Fibroblast of skin of abdomen (primary cell): ENCODE results near the gene GLIS1.

Experiments
- DNase-seq: peaks from one replicate; pipeline ENCODE4 v3.0.0-alpha.2; 2013

The GLIS1 gene

DNA sequence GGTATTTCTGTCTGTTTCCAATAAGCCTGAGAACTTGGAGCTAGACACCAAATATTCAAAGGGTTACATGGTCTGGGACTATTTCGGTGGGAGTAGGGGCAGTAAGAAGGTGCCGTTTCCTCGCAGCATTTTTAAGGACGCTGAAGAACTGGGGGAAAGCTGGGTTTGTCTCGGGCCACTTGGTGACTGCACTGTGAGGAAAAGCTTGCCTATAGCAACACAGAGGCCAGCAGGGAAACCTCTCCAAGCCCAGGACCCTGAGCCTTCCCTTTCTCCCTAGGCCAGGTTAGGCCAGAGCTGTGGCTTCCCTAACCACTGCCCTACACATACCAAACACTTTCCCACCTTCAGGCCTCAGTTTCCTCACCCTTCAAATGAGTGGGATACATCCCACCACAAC lies 3.3 kb downstream of the GLIS1 start:
- DNase-seq: no peak

DNA sequence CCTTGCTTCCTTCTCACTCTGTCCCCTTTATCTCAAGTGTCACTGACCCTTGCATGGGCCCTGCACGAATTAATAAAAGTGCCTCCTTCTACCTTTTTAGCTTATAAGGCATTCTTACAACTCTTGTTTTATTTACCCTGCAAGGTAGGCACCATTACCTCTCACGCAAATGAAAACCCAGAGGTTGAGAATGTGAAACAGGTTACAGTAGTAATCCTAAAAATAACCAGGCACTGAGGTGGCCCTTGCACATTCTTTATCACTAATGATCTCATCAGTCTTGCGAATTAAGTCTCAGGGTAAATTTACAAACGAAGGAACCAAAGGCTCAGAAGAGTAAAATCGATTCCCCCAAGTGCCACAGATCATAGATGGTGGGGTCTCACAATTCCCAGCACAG lies 3.7 kb downstream of the GLIS1 start:
- no peak for DNase-seq

DNA sequence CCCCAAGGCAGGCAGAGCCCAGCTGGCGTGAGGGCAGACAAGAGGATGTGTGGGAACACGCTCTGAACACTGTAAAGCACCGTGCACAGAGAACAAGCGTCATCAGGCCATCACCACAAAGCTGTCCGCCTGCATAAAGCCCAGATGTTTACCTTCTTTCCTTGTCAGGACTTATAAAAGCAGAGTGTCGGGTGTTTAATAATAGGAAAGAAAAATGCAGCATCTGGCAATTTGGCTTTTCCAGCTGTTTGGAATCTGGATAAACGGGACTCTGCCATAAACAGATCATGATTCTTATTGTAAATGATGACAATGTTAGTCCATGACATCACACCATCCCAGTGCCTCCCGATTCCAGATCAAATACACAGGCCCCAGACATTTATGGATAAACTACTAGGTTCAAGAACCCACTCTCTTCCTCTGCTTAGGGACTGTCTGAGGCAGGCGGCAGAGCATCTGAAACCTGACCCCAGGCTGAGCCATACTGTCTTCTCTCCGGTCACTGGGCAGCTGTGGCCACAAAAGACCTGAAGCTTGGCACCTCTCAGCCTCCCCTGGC lies 4.2 kb downstream of the GLIS1 start:
- peak; percentile 72 for DNase-seq

DNA sequence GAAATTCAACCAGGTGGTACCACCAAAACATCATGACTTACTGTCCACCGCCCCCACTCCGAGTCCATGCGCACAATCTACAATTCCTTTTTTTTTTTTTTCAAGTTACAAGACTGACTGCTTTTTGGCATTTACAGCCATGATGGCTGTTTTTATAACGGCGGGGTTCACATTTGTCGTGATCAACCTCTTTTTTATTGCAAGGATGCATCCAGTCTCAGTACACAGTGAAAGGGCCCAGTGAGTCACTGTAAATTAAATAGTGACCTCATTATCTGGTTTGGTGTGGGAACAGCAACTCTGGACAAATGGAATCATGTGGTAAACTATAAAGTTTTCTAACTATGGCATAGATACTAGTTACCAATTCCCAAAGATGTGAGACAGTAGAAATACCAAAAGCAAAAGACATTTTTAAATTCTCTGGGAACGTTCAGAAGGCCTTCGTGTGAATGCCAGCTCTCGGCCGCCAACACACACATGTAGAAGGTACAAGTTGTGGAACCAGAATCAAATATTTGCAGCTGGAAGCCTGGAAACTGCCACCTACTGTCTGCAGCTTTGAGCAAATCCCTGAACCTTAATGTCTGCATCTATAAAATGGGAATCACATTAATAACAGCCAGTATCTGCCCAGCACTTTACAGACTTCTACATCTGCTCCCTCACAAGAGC lies 4.9 kb downstream of the GLIS1 start:
- DNase-seq: peak; percentile 69

DNA sequence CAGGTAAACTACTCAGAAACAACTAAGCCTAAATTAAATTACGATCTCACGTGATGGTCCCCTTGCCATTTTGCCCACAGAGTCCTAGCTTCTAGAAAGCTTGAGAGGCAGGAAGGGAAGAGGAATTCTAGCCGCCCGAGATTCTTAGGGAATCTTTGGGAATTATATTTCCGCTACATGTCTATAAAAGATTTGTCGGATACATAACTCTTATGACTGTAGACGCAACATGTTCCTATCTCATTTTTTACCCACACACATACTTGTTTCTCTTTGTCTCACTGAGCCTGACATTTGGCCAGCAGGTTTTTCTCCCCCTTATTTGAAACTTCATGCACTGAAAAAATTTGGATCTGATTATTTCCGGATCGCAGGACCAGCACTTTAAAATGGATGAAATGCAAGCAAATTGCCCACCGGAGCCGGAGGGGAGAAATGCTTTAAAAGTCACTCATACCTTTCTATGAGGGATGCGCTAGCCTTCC lies 5.5 kb downstream of the GLIS1 start:
- DNase-seq: peak; percentile 63

DNA sequence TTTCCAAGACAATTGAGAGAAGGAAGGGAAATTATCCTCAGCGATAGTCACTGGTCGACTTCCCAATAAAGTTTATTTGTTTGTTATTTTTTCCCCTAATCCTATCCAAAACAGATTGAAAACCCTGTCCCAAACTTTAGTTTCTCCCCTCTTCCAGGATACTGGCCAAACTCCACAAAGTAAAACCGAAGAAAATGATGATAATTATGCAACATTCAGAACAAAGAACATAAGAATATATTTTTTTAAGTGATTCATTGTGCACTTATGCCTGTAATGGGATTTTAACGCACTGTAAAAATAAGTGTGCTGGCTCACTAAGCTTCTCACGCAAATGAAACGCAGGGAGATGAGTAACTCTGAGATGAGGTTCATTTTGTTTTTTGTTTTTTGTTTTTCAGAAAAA lies 6.0 kb downstream of the GLIS1 start:
- DNase-seq: peak; percentile 93

DNA sequence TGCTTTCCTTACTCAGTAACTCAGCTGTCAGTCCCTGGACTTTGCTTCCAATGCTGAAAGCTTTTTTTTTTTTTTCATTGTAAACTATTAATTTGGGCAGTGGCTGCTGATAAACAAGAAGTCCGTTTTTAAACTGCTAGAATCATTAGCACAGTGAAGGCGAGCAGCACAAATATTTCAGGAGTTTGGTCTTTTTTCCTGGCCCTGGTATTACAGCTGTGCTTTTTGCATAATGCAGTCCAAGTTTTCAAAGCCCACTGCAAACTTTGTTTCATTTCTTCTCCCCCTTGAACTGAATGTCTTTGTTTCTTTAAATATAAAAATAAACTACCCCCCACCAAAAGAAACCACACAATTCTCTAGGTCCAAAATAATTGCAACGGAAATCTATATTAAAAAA lies 6.6 kb downstream of the GLIS1 start:
- DNase-seq: peak; percentile 14

DNA sequence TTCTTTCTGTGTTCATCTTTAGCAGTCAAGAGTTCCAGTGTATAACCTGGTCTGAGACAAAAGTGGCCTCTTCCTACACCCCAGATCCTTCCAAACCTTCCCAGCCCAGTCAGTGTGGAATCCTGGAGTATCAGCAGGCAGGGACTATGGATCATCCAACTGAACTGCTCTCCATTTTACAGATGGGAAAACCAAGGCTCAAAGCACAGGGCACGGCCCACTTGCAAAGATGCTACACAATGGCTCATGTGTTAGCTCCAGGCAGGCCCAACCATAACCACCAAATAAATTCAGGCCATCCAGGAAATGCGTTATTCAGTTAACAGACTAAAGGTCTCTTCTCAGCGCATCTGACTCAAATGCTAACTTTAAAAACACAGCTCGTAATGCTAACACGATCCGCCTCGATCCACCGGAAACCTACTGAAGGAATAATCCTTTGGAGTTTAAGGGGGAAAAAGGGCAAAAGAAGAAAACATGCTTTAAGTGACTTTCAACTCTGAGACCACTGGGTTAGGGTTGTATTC lies 7.1 kb downstream of the GLIS1 start:
- peak; percentile 52 for DNase-seq

DNA sequence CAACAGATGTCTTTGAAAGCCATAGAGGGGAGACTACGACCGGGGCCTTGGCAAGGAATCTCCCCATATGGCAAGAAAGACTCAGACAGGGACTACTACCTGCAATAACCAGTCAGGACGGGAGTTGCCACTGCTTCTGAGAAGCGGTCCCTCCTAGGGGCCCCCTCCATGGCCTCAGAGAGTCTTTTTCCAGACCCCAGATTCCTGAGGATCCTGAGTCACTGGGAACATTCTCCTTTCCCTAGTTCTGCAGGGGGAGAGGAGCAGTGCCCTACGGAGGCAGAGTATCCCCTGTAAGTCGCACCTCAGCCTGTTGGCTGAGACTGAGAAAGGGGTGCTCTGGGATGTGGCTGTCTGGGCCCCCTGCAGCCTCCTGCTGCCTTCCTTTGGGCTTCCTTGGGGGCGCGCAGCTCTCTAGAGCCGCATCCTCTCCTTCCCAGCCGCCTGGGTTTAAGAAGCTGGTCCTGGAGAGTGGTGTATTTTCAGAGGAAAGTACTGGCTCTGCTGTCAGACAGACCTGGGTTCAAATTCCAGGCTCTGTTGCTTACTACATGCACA lies 7.8 kb downstream of the GLIS1 start:
- peak; percentile 40 for DNase-seq

DNA sequence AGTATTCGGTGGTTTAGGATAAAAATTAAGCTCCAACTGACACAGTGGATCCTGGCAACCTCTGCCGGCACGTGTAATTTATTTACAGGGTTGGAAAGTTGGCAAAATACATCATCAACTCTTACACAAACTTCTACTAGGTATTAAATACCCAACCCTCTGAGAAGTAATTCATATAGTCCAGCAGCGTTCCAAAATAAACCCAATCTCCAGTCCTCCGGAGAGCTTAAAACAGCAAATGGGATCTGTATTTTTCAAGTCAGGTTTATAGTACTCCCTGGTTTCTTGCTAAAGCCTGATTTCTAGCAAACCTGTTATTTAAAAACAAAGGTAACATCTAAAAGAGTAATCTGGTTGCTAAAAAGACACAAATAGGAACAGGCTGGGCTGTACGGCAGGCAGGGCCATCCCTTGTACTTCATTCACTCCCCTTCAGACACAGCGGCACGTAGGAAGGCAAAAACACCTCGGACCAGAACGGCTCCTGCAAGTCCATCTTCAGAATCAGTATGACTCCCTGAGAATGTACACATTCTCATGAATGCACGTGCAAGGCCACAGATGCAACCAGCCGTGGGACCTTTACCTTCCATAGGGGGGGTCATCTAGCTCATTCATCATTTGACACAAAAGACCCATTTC lies 8.6 kb downstream of the GLIS1 start:
- DNase-seq: no peak

DNA sequence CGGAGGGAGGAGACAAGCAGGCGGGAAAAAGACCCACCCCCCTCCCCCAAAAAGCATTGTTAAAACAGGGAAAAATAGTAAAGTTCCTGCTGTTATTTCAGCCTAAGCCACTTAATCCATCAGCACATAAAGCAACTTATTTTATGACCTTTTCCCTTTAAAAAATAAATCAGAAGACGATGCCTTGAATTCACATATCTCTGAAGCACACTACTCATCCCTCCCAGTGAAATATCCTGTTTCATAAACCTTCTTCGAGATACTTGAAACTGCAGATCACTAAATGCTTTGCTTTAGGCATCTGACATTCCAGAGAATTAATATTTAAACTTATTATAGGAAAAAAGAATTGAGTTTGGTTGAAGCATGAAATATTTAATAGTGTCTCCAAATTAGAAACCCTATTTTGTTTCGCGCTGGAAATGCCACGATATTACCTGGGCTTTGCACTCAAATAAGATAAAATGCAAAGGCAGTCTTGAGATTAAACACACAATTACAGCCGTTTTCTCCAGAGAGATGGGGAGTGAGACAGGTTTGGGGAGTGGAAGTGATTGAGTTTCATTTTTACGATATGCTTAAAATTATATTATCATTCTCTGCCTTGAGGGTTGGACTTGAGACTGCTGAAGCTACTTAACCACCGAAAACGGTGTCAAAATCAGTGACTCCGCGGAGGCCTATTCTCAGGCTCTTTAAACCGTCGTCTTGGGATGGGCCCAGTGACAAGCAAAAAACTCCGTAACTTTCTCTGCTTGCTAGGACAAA lies 9.3 kb downstream of the GLIS1 start:
- DNase-seq: peak; percentile 75

DNA sequence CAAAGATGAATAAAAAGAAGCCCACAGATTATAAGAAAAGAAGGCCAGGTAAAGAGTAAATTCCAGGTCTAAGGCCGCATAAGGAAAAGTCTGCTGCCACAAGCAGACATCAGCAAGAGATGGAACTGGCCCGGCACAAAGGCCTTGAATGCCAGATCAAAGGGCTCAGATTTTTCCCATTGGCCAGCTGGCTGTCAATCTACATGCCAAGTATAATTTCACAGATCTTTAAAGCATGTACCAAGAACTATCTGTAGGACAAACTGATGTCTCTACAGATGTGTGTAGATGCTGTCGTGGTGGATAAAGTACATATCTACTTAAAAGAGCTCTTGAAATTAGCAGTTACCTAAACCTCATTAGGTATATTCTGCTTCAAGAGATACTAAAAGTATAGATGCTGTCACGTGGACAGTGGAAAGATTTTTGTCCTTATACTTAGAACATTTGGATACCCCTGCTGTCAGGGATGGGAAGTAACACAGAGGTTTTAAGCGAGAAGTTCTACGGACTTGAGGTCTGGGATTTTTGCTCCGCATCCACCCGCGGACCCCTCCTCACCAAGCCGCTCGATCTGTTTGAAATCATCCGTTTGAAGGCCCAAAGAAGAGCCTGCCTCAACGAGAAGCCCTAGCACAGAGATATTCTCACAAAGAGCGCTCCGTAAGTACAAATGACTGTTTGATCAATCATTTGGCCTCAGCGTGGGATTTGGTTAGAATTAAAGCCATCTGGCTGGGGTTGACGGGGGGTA lies 10.1 kb downstream of the GLIS1 start:
- DNase-seq: no peak

DNA sequence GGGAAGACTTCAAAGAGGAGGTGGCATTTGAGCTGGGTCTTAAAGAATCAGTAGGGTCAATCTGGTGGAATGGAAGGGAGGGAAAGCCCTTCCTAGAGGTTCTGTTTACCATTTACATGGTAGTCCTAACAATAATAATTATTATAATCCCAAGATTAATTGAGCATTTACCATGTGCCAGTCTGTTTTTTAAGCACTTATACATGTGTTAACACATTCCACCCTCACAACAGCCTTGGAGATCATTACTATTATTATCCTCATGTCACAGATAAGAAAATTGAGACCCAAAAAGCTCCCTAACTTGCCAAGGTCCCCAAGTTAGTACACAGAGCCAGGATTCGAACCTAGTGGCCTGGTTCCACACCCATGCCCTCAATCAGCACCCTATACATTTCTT lies 10.8 kb downstream of the GLIS1 start:
- DNase-seq: no peak

DNA sequence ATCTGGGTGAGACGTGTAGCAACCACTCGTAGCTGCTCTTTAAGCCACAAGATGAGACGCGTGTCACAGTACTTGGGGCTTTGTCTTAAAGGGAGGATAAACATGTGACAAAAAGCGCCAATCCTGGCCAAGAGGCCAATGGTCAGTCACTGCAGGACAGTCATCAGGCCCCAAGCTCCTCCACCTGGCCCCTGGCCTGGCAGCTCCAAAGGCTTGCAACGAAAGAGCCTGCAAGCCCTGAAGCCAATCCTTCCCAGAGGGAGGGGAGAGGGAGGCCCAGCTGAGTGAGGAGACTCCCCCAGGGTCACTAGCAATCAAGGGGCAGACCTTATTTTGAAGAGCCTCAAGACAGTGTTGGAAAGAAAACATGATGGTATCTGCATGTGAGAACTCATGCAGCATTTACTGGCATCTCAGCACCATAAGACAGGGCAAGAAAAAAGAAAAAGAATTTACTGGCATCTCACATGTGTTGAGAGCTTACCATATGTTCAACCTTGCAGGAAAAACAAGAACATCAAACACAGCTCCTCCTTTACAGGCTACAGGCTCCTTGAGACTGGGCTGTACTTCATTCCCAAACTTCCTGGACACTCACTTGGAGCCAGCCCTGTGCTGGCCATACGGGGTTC lies 11.4 kb downstream of the GLIS1 start:
- no peak for DNase-seq

DNA sequence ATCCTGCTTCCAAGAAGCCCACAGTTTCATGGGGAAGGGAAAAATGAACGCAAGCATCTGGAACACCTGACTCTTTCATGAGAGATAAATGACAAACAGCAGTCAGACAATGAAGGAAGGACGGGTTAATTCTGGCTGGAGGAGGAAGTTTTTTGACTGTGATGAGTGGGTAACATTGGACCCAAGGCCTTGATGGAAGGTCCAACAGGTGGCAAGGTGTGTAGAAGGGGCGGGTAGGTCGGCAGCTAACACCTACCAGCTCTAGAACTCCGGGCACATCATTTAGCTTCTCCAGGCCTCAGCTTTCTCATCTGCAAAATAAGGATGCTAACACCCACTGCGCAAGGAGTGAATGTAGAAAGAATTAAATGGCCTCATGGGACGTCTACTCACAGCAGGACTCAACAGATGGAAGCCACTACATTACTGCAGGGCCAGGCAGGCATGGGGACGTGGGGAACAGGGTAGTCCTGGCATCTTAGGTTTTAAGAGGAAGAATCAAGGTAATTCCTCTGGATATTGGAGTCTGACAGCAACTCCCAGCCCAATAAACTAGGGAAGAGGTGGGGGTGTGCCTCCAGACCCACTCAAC lies 12.9 kb downstream of the GLIS1 start:
- DNase-seq: no peak

DNA sequence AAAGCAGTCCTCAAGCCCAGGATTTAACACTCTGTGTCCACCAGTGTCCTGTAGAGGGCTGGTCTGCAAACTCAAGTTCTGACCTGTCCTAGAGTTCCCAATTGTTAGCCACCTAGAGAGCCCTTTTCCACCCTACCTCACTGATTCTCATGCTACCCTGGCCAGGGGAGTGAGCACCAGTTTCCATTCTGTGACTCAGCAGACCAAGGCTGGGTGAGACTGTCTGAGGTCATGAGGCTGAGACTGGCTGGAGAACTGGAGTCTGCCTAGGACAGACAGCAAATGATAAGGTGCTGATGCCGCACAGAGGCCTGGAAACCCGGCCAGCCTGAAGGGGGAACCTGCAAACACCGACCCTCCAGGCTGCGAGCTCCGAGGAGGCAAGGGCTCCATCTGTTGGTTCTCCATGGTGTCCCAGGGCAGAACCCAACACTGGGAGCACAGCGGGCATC lies 13.7 kb downstream of the GLIS1 start:
- peak; percentile 14 for DNase-seq

DNA sequence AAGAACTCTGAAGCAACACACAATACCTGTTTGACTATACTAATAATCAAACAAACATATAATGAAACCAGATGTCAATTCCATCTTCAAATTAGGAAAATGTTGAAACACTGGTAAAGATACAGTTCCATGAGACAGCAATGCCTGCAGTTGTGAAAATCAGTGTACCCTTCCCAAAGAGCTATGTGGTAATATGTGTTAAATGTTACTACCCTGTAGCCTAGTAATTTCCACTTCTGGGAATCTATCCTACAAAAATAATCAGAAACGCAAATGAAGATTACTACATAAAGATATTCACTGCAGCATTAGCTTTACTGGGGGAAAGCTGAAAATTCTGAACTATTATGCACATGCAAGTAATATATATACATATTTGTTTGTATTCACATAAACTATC lies 16.9 kb downstream of the GLIS1 start:
- no peak for DNase-seq

DNA sequence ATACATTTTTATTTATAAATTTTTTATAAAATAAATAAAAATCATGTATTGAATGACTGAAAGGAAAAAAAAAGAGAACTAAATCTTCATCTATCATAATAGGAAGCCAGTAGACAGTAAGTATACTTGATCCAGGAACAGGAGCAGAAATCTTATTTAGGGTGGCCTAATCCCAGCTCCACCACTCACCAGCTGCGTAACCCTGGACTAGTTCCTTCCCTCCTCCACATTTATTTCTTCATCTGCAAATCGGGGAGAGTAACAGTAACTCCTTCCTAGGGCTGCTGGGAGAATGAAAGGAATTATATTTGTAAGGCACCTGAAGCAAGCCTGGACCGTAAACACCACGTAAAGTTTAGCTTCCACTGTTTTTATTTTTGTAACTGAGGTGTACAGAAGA lies 17.9 kb downstream of the GLIS1 start:
- DNase-seq: no peak

DNA sequence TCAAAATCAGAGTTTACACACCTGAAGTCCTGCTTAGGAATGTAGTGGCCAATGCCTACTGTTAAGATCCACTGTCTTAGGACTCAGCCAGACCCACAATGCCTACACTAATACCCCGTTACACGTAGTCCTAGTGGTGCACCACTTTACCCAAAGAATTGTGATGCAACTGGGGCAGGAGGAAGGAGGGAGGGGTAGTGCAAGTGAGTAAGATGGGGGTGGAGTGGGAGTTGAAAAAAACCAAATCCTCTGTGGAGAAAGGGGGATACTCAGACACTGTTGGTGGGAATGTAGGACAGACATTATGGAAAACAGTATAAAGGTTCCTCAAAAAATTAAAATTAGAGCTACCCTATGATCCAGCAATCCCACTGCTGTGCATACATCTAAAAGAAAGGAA lies 19.5 kb downstream of the GLIS1 start:
- no peak for DNase-seq

DNA sequence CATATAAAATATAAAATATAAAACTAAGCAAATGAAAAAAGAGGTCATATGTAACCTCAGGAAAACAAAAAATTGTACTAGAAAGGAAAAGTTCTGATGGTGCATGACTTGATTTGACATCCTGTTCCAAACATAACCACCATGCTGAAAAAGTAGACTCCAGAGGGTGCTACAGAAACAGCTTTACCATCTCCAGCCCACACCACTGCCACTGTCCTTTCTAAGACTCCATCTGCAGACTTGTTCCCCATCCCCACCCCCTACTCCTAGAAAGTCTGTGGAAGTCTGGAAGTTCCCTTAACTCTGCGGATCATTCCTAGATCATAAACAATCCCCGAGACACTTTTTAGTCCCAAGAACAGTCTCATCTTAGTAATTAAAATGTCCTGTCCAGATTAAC lies 20.5 kb downstream of the GLIS1 start:
- no peak for DNase-seq
